HG03354 (cell line): Measurements from ENCODE around the gene ANKRD13A.
"Not testable (repeated sequence)": the region's sequence is repeated elsewhere in the genome, so short reads cannot be mapped to it uniquely, and the experiment has no call there.

Experiments used
- ATAC-seq: cut with Tn5 transposase; IDR thresholded peaks from one replicate; pipeline ENCODE4 v1.9.1; 2021; ENCODE audit warnings: mild to moderate bottlenecking; ENCODE audit not compliant: unreplicated experiment, poor library complexity, severe bottlenecking

The ANKRD13A gene

GRCh38 chr12:110071967-110072366, 72.7 kb downstream of the ANKRD13A start:
- no peak for ATAC-seq

GRCh38 chr12:110072636-110073035, 73.4 kb downstream of the ANKRD13A start:
- not testable (repeated sequence) for ATAC-seq

DNA sequence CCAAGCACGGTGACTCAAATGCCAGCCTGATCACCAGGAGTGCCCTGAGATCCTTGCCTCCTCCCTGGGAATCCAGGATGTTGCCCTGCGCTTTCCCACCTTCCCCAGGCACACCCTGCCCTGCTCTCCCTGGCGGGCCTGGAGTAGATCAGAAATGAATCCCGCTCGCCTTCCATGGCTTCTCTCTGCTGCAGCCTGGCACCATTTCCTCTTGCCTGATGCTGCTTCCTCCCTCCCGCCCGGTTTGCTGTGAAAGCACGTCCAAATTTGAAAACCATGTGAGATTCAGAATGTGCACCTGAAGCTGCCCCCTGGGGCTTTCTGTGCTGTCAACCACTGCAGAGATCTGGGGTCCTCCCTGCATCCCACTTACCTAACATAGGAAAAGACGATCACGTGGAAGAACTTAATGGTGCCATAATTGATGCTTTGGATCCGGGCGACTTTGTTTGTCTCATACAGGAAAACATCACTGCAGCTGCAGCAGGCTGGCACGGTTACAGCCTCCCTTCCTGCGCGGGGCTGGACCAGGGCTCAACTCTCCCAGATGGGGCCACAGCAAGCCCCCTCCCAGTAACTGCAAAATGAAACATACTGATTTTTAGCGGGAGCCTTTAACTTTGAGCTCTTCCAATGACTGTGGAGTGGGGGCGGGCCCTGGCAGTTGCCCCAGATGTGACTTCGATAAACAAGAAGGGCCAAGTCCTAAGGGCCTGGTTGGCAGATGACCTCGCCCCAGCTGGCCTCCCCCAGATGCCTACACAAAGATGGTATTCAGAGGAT, 74.0 kb downstream of the ANKRD13A start:
- ATAC-seq = no peak

DNA sequence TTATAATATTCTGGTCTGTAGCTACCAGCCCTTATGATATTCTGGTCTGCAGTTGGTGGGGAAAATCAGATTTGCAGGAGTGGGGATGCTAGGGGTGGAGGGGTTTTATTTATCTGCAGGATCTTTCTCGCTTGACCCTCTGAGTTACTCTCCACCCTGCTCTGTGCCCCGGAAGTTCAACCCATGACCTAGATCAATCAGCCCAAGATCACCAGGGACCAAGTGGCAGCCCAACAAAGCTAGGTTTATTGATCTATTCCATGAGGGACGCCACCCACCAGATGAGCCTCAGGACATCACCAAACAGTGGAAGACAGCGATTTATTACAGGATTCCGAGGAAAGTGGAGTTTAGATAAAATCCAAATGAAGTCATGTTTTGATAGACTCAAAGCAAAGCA, 74.9 kb downstream of the ANKRD13A start:
- ATAC-seq = no peak

GRCh38 chr12:110075880-110076279, 76.7 kb downstream of the ANKRD13A start:
- no peak for ATAC-seq

DNA sequence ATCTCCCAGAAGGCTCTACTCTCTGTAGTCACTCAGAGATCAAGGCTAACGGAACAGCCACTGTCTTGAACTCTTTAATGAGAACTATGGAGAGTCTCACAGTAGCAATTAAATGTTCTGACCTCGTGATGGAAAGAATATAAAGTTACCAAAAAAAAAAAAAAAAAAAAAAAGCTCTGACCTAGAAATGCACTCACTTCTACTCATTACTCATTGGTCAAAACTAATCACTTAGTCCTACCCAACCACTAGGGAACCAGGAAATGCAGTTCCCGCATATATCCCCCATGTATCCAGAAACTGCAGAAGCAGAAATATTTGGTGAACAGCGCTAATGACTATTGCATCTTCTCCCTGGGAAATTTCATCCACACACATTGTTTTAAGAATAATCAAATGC, 78.6 kb downstream of the ANKRD13A start:
- no peak for ATAC-seq

DNA sequence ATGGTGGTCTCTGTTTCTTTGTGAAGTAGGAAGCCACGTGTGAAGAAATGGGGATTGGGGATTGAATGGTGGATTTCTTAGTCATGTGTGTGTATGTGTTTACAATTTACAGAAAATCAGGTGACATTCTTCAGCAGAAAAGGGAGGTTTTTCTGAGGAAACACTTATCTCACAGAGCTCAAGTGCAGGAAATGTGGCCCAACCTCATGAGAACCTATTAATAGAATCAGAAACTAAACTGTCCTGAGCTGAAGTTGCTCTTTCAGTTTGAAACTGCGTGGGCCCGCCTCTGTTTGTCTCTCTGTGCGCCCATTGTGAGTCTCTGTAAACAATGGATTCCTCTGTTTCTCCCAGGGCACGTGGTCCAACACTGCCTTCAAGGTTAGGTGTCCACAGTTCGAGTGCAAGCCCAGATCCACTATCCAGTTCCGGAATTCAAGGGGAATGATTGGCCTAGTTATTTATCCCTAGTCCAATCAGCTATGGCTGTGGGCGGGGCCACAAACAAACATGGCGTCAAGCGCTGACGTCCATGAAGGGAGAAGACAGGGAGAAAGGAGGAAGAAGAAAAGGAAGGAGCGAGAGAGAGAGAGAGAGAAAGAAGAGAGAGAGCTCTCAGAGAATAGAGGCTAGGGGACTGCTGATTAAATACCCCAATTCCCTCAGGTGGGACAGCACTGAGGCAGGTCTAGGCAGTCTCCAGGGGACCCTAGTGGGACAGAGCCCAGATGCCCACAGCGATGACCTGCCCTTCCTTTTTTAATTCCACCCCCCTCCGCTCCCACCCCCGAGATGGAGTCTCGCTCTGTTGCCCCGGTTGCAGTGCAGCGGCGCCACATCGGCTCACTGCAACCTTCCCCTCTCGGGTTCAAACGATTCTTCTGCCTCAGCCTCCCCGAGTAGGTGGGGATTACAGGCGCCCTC, 80.5 kb downstream of the ANKRD13A start:
- peak; percentile 86 for ATAC-seq

GRCh38 chr12:110080410-110080809, 81.2 kb downstream of the ANKRD13A start:
- ATAC-seq = no peak

DNA sequence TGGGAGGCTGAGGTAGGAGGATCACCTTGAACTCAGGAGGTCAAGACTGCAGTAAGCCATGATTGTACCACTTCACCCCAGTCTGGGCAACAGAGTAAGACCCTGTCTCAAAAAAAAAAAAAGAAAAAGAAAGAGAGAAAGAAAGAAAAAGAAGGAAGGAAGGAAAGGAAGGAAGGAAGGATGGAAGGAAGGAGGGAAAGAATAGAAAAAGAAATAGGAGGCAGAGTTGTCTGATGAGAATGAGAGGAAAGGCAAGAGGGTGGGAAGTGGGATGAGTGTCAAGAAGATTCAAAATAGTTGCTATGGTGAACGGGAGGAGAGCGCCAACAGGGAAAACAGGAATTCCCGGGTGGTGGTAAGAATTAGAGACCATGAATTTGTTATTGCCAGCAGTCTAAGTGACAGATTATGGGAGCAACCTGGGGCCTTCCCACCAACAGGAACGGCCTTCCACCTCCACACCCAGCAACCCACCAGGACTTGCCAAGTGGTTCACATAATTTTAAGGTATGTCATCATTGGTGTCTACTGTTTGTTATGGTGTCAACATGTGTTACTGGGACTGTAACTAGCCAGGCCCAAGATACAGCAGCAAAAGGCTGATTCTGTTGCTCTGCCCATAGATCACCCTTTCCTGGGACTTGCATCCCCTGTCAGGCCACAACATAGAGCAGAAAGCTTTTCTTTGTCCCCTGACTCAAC, 85.2 kb downstream of the ANKRD13A start:
- no peak for ATAC-seq

GRCh38 chr12:110088216-110088615, 89.0 kb downstream of the ANKRD13A start:
- ATAC-seq = not testable (repeated sequence)

DNA sequence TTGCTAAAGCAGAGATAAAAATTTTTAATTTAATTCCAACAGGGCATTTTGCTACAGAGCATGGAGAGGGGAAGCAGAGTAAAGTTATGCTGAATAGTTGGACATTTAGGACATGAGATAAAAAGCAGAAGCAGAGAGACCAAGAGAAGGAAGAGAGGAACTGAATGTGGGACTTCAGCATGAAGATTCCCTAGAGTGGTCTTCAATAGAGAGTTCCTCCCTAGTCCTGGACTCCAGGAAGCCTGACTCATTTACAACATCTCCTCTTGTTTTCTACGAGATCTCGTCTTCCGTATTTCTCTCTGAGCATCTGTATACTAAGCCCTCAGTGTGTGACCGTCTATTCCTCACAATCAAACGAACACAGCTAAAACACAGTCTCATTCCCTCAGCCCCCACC, 89.7 kb downstream of the ANKRD13A start:
- ATAC-seq = no peak
